GM18499 (cell line): ENCODE measurements around the gene NCAPD3.
"Not testable (repeated sequence)": the region's sequence is repeated elsewhere in the genome, so short reads cannot be mapped to it uniquely, and the experiment has no call there.

Source experiments
- ATAC-seq: cut with Tn5 transposase; IDR thresholded peaks from one replicate; pipeline ENCODE4 v1.9.1; 2021; ENCODE audit warnings: moderate number of reproducible peaks; ENCODE audit not compliant: insufficient read depth, unreplicated experiment

NCAPD3 gene

GRCh38 chr11:134229126-134229790, 5.5 kb upstream of the NCAPD3 start:
- ATAC-seq, result no peak

GRCh38 chr11:134228625-134229024, 4.9 kb upstream of the NCAPD3 start:
- peak; percentile 46 for ATAC-seq

- no peak for ATAC-seq
These were observed 3.1 kb upstream of the NCAPD3 start for GRCh38 chr11:134226806-134227325.

DNA sequence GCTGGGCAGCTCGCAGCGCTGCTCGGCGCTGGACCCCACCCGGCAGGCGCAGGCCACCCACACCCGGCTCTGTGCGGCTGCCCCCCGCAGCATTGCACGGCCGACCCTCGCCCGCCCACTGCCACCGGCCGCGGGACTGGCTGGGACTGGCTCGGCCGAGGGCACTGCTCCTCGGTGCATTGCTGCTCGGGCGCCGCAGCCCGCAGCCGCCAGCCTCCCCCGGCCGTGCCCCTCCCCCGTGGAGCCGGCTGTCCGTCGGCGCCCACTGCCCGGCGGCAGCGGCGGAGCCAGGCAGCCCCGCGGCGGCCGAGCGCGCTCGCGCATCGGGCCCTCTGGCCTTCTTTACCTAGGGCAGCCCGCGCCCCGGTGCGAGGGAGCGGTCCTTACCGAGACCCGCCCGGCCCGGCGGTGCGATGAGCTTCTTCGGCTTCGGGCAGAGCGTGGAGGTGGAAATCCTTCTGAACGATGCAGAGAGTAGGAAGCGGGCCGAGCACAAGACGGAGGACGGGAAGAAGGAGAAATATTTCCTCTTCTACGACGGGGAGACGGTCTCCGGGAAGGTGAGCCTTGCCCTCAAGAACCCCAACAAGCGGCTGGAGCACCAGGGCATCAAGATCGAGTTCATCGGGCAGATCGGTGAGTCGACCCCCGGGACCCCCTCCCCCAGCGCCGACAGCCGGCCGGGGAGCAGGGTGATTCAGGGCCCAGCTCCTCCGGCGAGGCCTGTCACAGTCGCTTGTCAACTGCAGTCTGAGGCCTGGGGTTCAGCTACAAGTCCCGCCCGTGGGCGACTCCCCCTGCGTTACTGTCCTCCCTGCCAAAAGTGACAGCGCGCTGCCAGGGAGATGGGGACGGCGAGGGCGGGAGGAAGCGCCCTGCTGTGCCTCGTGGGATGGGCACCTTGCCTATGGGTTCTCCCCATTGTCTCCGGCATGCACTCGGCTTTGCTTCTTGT, 1.2 kb upstream of the NCAPD3 start:
- ATAC-seq, result peak; percentile 14

GRCh38 chr11:134223121-134223520, 646 bp downstream of the NCAPD3 start:
- ATAC-seq, result no peak

DNA sequence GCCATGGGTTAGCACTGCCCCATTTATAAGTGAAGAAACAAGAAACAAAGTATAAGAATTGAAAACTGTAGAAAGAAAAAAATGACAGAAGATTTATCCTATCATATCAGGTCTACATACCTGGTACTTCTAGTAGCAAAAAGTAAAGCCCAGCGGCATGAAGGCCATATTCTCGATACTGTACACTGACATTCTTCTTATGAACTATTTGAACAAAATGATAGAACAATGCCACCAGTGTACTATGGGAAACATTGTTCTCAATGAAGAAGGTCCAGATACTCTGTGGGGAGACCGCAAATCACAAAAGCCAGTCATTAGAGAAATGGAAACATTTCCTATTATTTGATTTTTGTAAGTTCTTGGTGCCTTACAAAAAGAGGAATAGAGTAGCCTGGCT, 7.0 kb downstream of the NCAPD3 start:
- no peak for ATAC-seq

GRCh38 chr11:134215836-134216235, 7.9 kb downstream of the NCAPD3 start:
- no peak for ATAC-seq

GRCh38 chr11:134207538-134208239, 16.1 kb downstream of the NCAPD3 start:
- ATAC-seq, result no peak

GRCh38 chr11:134206185-134206584, 17.6 kb downstream of the NCAPD3 start:
- no peak for ATAC-seq

DNA sequence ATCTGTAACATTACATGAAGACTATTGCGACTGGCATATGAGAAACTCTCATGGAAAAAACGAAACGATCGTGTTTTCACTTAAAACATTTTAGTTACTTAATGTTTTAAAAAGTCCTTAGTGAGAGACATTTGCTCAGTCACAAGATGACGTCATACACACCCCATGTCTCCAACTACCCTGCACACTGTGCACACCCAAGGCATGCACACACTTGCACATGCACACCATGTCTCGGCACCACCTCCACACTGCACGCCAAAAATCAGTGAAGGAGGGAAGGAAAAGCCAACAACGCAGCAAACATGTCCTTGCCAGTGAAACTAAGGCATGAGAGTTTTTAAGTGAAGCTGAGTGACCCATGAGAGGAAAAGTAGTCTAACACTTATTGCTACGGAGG, 18.0 kb downstream of the NCAPD3 start:
- no peak for ATAC-seq

DNA sequence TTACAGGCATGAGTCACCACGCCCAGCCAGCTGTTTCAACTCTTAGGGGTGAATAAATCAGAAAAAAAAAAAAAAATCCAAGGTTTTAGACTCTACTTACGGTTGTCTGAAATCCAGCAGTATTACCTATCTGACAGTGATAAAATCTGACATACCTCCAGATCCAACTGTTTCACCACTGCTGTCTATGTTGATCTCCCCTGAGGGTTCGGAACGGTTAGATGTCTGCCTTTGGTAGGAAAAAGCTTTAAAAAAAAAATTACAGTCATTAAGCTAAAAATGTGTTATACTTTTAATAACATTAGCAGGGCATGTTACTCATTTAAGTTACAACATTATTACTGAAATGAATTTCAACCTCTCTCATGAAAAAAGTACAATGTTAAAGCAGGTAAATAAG, 21.1 kb downstream of the NCAPD3 start:
- no peak for ATAC-seq

GRCh38 chr11:134200688-134201087, 23.1 kb downstream of the NCAPD3 start:
- ATAC-seq, result no peak

DNA sequence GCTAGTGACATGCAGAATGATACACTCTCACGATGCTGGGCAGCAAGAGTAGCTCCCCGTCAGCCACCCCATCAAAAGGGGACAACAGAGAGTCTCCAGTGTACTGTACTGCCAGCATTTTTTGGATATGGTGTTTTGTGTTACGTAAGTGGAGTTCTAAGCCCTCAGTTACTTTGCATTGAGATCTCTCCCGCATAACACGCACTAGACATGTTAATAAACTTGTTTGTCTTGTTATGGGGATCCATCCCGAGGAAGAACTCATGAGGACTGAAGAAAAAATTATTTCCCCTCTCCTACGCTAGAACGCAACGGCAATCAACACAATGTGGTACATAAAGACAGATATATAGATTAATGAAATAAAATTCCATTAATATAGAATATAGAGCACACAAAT, 24.2 kb downstream of the NCAPD3 start:
- ATAC-seq, result no peak

DNA sequence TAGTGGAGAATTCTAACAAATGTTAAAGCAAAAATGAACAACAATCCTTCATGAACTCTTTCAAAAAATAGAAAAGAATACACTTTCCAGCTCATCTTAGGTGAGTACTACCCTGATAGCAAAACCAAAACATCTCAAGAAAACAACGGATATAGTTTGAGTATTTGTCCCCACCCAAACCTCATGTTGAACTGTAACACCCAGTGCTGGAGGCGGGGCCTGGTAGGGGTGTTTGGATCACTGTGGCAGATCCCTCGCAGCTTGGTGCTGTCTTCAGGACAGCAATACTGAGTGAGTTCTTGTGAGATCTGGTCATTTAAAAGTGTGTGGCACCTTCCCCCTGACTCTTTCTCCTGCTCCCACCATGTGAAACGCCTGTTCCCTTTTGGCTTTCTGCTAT, 27.0 kb downstream of the NCAPD3 start:
- no peak for ATAC-seq

DNA sequence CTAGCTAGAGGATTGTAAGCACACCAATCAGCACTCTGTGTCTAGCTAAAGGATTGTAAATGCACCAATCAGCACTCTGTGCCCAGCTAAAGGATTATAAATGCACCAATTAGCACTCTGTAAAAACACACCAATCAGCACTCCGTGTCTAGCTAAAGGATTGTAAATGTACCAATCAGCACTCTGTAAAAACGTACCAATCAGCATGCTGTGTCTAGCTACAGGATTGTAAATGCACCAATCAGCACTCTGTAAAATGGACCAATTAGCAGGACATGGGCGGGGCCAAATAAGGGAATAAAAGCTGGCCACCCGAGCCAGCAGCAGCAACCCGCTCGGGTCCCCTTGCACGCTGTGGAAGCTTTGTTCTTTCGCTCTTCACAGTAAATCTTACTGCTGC, 35.7 kb downstream of the NCAPD3 start:
- ATAC-seq, result not testable (repeated sequence)

GRCh38 chr11:134181707-134182106, 42.1 kb downstream of the NCAPD3 start:
- ATAC-seq, result no peak

DNA sequence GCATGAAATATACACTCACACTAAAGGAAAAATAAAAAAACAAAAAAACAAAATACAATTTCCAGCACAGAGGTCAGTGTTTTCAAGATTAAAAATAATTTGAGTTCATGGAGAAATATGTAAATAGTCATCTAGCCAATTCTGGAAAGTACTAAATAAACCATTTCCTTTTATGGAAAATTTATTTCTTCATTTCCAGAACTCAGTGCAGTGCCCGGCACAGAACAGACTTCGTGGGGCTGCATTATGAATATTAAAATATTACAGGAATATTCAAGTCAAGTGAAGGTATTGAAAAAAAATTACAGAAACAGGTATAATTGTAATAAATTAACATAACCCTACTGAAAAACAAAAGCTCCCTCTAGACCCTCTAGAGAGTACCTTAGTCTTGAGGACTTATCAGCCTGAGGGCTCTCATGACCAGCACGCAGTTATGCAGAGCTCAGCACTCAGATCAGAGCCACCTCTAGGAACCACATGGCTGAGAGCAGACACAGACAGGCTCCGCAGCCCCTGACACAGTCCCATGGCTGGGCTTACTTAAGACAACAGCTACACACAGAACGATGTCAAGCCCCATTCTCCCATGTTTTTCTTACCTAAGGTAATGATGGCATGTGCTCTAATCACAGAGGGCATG, 45.6 kb downstream of the NCAPD3 start:
- no peak for ATAC-seq

GRCh38 chr11:134176284-134176683, 47.5 kb downstream of the NCAPD3 start:
- no peak for ATAC-seq

GRCh38 chr11:134173296-134173695, 50.5 kb downstream of the NCAPD3 start:
- no peak for ATAC-seq

DNA sequence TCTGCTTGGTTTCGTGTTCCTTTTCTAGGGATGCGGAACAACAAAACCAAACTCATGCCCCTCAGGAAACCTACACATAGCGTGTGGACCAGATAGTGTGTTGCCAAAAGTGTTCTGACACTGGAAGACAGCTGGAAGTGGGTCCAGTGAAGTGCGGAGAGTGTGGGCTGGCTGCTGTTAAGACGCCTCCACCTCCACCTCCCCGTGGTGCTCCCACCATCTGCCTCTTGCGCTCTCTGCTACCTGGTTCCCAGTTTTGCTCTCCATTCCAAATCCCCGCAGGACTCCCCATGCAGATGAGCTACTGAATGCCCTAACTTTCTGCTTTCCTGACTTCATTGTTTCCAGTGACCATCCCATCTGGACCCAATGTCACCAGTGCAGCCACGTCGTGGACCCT, 51.8 kb downstream of the NCAPD3 start:
- ATAC-seq, result no peak
